Suppressor macrophage treated with lipopolysaccharide for 1 hour (primary cell): ENCODE measurements around the gene PRICKLE3.
"Not testable (repeated sequence)": the region's sequence is repeated elsewhere in the genome, so short reads cannot be mapped to it uniquely, and the experiment has no call there.

ENCODE experiments used
- DNase-seq, 3 donors: peaks; one replicate each; pipeline ENCODE4 v3.0.0-alpha.2; 2020 to 2022

Gene PRICKLE3

GRCh38 chrX:49178537-49178936 is 7.6 kb downstream of the PRICKLE3 start:
- DNase-seq, result no peak

- no peak for DNase-seq
Measured at GRCh38 chrX:49177873-49178480, 8.2 kb downstream of the PRICKLE3 start.

- peak in 2 of 3 donors; percentile 25 to 42 for DNase-seq
Measured at GRCh38 chrX:49177338-49177833, 8.8 kb downstream of the PRICKLE3 start.

- DNase-seq, result peak; percentile 32 to 60 (median 45)
Measured at GRCh38 chrX:49176421-49177326, 9.5 kb downstream of the PRICKLE3 start.

- no peak for DNase-seq
Measured at GRCh38 chrX:49175435-49176274, 10.5 kb downstream of the PRICKLE3 start.

- DNase-seq, result no peak
Measured at GRCh38 chrX:49174723-49175122, 11.4 kb downstream of the PRICKLE3 start.

- not testable (repeated sequence) for DNase-seq
Measured at GRCh38 chrX:49173544-49173943, 12.6 kb downstream of the PRICKLE3 start.

DNA sequence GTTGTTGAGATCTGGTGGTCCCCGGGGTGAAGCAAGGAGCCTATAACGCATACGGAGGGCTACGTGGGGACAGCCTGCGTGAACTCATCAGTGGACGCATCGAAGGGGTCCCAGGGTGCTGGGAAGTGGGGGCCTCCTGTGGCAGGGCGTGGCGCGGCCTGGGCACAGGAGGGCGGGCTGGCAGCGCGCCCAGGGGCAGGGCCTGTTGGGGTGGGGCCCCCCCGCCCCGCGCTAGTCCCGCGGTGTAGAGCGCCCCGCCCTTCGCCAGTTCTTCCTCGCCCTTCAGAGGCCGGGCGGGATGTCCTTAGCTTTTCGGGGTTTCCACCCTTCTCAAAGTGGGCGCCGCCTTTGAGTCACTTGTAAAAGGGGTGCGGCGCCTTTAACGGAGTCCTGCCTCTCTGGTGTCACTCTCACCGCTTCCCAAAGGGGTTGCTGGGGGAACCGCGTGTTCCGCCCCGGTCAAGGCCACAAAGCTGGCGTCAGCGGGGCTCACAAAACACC is 13.8 kb downstream of the PRICKLE3 start:
- peak; percentile 87 to 91 (median 88) for DNase-seq

GRCh38 chrX:49171752-49172279 is 14.4 kb downstream of the PRICKLE3 start, which contains the start of gene PLP2:
Gene PLP2, plus strand, starts transcription at chrX:49171898. Its CDS starts 103 bp downstream, at chrX:49172001.
- peak; percentile 54 to 71 (median 58) for DNase-seq

- DNase-seq, result no peak
Measured at GRCh38 chrX:49167740-49168108, 18.4 kb downstream of the PRICKLE3 start.

DNA sequence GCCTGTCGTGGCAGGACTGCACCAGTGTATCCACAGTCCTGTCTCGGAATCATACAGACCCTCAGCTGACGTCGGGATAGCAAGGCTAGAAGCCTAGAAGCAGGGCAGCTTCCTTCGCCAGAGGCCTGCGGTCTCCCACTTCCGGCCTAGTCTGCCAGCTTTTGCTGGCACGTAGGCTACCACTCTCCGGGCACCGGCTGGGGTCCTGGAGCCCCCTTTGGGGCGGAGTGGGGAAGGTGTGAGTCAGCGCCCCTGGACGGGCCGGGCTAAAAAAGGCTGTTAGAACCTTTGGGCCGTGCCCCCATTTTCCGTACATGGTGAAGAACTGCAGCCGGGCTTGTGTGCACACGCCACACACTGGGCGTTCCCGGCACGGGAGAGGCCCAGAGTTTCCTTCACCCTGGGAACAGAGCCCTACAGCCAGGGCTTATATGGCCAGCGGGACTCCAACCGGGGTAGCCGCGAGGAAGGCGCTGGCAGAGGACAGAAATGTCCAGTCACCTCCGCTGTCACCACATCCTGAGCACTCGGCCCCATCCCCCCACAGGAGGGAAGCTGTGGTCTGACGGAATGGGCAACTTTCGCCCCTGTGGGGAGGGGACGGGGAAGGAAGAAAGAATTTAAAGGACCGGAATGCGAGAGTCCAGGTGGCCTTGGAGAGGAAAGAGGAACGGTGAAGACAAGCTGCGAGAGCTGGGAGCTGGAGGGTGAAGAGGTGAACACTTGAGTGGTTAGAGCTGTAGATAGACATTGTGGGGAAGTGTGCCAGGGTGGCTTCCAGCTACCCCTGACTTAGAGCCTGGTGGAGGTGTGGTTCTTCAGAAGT is 19.0 kb downstream of the PRICKLE3 start:
- DNase-seq, result peak; percentile 48 to 62 (median 57)

- DNase-seq, result peak; percentile 40 to 48 (median 43)
Measured at GRCh38 chrX:49165901-49166881, 20.0 kb downstream of the PRICKLE3 start.

DNA sequence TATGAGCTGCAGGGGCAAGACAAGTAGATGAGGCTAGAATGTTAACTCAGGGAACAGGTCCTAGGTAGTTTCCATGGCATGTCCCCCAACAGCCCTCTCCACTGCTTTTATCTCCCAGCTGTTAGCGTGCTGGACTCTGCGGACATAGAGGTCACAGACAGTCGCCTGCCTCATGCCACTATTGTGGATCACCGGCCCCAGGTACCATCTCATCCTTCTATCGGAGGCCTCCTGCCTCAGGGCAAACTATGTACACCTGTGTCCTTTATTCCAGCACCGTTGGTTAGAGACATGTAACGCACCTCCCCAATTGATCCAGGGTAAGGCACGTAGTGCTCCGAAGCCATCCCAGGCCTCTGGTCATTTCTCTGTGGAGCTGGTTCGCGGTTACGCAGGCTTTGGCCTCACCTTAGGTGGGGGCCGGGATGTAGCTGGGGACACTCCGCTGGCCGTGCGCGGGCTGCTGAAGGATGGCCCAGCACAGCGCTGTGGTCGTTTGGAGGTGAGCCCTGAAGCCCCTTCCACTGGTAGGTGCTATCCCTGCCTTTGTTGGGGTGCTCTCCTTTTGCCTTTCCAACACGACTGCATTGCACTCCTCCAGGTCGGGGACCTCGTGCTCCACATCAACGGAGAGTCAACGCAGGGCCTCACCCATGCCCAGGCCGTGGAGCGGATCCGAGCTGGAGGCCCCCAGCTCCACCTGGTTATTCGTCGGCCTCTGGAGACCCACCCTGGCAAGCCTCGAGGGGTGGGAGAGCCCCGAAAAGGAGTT is 21.4 kb downstream of the PRICKLE3 start:
- no peak for DNase-seq

GRCh38 chrX:49163555-49164419 is 22.4 kb downstream of the PRICKLE3 start:
- DNase-seq, result peak; percentile 87 to 92 (median 87)

DNA sequence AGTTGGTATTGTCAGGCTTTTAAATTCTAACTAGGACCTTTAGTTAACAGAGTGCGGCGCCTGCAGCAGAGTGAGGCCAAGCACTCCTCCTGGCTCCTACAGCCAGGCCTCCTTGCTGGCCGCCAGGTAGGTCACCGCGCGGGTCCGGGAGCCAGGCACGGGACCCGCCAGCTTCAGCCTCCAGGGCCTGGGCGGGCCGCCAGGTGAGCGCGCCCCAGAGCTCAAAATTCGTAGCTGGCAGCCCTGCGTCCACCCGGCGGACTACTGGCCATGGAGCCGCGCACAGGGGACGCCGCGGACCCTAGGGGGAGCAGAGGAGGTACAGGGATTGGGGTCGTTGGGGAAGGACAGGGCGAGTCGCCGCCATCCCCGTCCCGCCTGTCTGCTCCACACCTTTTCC is 23.6 kb downstream of the PRICKLE3 start, which contains the start of gene MAGIX:
Gene MAGIX (plus strand): TSS at position 139 of the 400 bp plus-strand sequence. CDS start 132 bp downstream, at position 271.
- no peak for DNase-seq

DNA sequence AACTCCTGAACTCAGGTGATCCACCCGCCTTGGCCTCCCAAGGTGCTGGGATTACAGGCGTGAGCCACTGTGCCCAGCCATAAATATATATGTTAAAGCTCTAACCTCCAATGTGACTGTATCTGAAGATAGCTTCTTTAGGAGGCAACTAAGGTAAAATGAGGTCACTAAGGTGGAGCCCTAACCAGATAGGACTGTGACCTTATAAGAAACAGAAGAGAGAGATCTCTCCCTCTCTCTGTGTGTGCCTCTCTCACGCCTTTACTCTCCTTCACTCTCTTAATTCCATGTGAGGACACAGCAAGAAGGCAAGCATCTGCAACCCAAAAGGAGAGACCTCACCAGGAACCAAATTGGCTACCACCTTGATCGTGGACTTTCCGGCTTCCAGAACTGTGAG is 24.5 kb downstream of the PRICKLE3 start:
- DNase-seq, result no peak

- no peak for DNase-seq
Measured at GRCh38 chrX:49160908-49161307, 25.3 kb downstream of the PRICKLE3 start.

DNA sequence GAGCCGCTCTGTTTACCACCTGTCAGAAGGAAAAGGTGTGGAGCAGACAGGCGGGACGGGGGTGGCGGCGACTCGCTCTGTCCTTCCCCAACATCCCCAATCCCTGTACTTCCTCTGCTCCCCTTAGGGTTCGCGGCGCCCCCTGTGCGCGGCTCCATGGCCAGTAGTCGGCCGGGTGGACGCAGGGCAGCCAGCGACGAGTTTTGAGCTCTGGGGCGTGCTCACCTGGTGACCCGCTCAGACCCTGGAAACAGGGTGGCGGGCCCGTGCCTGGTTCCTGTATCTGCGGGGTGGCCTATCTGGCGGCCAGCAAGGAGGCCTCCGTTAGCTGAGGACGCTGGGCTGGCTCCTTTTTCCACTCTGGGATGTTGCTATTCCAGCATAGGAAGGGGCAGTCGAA is 29.0 kb downstream of the PRICKLE3 start:
- DNase-seq, result no peak
